Measurements from ENCODE around the gene CRIP2. TPM values are rescaled to one million over a fixed set of nuclear protein-coding genes. Genes with fewer than 3 reads are reported as not detected.
A peak's percentile ranks its signal among the peaks of the same experiment; 100 is the strongest.

CRIP2 gene, protein sequence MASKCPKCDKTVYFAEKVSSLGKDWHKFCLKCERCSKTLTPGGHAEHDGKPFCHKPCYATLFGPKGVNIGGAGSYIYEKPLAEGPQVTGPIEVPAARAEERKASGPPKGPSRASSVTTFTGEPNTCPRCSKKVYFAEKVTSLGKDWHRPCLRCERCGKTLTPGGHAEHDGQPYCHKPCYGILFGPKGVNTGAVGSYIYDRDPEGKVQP
- total RNA-seq = 10 to 100 TPM in 4 of 5 donors, 1 to 10 TPM in 1; 6.4 to 38.7 (median 19.7) TPM
- 8.6 TPM for total RNA-seq (2013)
- total RNA-seq = 0.04 to 87.5 (median 10.8) reads per million in 29 experiments

DNA sequence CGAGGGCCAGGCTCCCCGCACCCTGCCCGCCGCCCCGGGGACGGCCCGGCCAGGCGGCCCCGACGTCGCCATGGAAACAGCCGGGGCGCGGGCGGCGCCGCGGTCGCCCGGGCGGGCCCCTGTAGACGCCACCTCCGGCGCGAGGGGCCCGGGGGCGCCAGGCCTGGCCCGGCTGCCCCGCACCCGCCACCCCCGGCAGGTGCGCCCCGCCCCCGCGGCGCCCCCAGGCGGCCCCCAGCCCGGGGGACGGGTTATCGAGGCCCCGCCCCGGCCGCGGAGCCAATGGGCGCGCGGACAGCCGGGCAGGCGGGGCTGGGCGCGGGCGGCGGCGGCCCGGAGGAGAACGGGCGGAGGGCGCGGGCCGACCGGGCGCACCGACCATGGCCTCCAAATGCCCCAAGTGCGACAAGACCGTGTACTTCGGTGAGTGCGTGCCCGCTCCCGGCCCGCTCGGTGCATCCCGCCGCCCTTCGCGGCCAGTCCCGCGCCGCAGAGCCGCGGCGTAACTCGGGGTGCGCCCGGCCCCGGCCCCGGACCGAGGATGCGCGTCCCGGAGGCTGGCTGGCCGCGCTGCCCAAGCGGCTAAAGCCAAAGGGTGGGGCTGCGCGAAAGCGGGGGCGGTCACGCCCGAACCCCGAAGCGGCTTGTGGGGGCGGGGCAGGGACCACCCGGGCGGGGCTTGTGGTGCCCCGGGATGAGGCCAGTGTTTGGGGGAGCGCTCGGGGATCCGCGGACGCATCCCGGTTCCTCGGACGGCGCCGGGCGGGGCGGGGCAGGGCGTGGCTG lies at the start of gene CRIP2:
TSS of gene CRIP2 (plus strand) at position 339 of the 786 bp plus-strand sequence. CDS start at position 381, 42 bp downstream.
- Mint-ChIP-seq H3K4me1 (peaks cover 9 to 19% (median 14%) of the 10 kb centered on the region in 3 donors), H3K36me3 (no peaks in the 10 kb centered on the region), H3K9me3 (no peaks in the 10 kb centered on the region), H3K4me3 (peak within 1 kb of the TSS; percentile 64 to 75 (median 71)), H3K27ac (no peak within 1 kb of the TSS), H3K27me3 (peaks cover 0 to 3% of the 10 kb centered on the region in 2 donors)
- under 1% methylated on average over 96 of the region's 118 CpGs for WGBS (ENCODE audit: insufficient coverage)
- peak within 1 kb of the TSS; percentile 23 for H3K27ac ChIP-seq (ENCODE audit: low read length)
- ChIA-PET POLR2A (interaction anchor here in 1 of 2 donors (0.6 kb wide), 1 partner anchor 12 kb away, joined by 3 read pairs; the partner anchor contains the start of gene CRIP1), CTCF (interaction anchor here in 1 of 2 donors (0.7 kb wide), 1 partner anchor 15 kb away, joined by 3 read pairs; no protein-coding TSS in a partner anchor)
- H3K27me3 ChIP-seq (replicated peaks in 1 of 2; ENCODE audit: control insufficient read depth in 2 of 2, extremely low read depth in 1 of 2, insufficient read depth in 2 of 2, low read length in 1 of 2) = peaks cover 0 to 54% of the 10 kb centered on the region in 2 experiments
- ATAC-seq (replicated peaks in 1 of 4) (peak; percentile 25 to 43 (median 34)), DNase-seq (peak in 5 of 35 experiments; percentile 35 to 67 (median 46))
- peaks cover 24 to 66% of the 10 kb centered on the region in 2 experiments for H3K4me1 ChIP-seq (ENCODE audit: control insufficient read depth in 1 of 2, extremely low read depth in 1 of 2, insufficient read depth in 2 of 2, low read length in 2 of 2)
- peak within 1 kb of the TSS; percentile 48 to 51 for H3K4me3 ChIP-seq (ENCODE audit: control insufficient read depth in 1 of 2, extremely low read depth in 1 of 2, low read length in 1 of 2)
- H3K36me3 ChIP-seq (ENCODE audit: control insufficient read depth in 2 of 2, extremely low read depth in 1 of 2, insufficient read depth in 1 of 2, low read length in 1 of 2) = peaks cover 0 to 5% of the 10 kb centered on the region in 2 donors
- no peaks in the 10 kb centered on the region for H3K9me3 ChIP-seq

DNA sequence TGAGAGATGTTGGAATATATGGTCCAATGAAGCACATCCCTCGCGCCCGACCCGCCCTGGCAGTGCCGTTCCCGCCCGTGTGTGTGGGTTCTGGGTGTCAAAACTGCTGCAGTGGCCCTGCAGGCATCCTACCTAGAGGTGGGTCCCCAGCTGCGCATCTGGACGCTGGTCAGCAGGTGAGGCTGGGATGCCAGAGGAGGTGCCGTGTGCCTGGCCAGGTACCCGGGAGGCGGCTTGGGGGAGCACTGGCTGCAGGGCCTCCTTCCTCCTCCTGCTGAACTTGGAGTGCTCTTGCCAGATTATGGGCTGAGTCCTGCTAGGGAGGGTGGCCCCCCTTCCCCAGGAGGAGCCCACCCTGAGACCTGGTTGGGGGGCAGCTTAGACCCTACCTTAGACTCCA lies 49.8 kb upstream of the CRIP2 start:
- POLR2A ChIA-PET = no interaction called here
- Histone ChIP-seq H3K27ac (ENCODE audit: low read length) (no peak overlapping the region), H3K4me1 (ENCODE audit: control insufficient read depth in 1 of 2, extremely low read depth in 1 of 2, insufficient read depth in 2 of 2, low read length in 2 of 2) (peaks cover 5 to 35% of the 10 kb centered on the region in 2 experiments), H3K27me3 (replicated peaks in 1 of 2; ENCODE audit: control insufficient read depth in 2 of 2, extremely low read depth in 1 of 2, insufficient read depth in 2 of 2, low read length in 1 of 2) (no peaks in the 10 kb centered on the region), H3K36me3 (ENCODE audit: control insufficient read depth in 2 of 2, extremely low read depth in 1 of 2, insufficient read depth in 1 of 2, low read length in 1 of 2) (peaks cover 6 to 12% of the 10 kb centered on the region in 2 donors), H3K4me3 (ENCODE audit: control insufficient read depth in 1 of 2, extremely low read depth in 1 of 2, low read length in 1 of 2) (no peak overlapping the region), H3K9me3 (no peaks in the 10 kb centered on the region)
- Mint-ChIP-seq H3K4me3 (no peak overlapping the region), H3K27ac (no peak overlapping the region), H3K9me3 (peaks cover 0 to 5% (median 0%) of the 10 kb centered on the region in 3 donors), H3K36me3 (peaks cover 10% of the 10 kb centered on the region), H3K4me1 (peaks cover 36 to 40% (median 38%) of the 10 kb centered on the region in 3 donors), H3K27me3 (no peaks in the 10 kb centered on the region)
- ATAC-seq (replicated peaks in 1 of 4) = no peak
- 97% methylated on average over 10 of the region's 12 CpGs for WGBS (ENCODE audit: insufficient coverage)
- CTCF ChIA-PET = no interaction called here
- DNase-seq = no peak

DNA sequence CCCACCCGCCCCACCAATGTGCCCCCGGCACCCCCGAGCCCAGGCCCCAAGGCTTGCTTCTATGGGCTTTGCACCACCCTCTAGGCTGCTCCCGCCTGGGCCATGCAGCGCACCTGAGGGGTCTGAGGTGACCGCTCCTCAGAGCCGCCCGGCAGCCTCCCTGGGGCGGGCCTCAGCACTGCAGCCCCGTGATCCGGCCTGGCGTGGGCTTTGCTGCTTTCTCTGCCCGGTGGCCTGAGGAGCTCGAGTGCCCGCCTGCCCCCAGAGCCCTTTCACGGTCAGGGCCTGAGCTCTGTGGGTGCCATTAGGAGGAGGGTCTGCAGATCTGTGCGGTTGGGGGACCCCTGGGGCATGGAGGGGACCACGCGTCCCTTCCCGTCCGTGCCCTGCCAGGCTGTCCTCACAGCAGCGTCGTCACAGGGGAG lies 48.8 kb upstream of the CRIP2 start:
- CTCF ChIA-PET = no interaction called here

DNA sequence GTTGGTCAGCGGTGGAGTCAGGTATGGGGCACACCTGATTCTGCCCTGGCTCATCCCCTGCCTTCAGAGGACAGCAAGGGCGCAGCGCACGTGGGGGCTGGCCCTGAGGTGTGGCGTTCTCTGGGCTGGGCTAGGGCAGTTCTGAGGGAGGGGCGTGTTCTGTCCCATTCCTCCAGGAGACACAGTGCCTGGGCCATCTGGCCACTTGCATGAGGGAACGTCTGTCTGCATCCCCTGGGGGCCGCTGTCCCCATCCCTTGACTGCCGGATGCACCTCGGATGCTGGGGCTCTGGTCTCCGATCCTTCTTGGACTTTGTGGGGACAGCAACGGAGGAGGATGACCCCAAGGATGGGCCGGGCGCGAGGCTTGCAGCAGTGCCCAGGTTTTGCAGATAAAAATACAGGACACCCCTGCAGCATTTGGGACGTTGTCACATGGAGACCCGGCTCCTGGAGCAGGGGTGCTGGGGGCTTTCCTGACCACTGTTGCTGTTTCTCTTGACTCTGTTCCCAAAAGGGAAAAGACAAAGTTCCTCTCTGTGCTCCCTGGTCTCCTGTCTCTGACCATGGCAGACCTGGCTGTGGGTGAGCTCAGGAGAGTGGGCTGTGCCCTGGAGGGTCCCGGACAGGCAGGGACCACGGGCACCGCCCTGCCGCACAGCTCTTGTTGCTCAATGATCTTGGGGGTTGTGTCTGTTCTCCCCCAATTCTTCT lies 48.0 kb upstream of the CRIP2 start:
- H3K4me1 Mint-ChIP-seq = peaks cover 27 to 32% (median 28%) of the 10 kb centered on the region in 3 donors
- H3K9me3 Mint-ChIP-seq = peaks cover 0 to 7% (median 0%) of the 10 kb centered on the region in 3 donors
- DNase-seq = no peak
- WGBS (ENCODE audit: insufficient coverage) = 96% methylated on average over 14 of the region's 21 CpGs
- H3K27me3 Mint-ChIP-seq = no peaks in the 10 kb centered on the region
- Histone ChIP-seq H3K36me3 (ENCODE audit: control insufficient read depth in 2 of 2, extremely low read depth in 1 of 2, insufficient read depth in 1 of 2, low read length in 1 of 2) (peaks cover 11 to 12% of the 10 kb centered on the region in 2 donors), H3K27ac (ENCODE audit: low read length) (no peak overlapping the region), H3K4me3 (ENCODE audit: control insufficient read depth in 1 of 2, extremely low read depth in 1 of 2, low read length in 1 of 2) (no peak overlapping the region), H3K9me3 (no peaks in the 10 kb centered on the region), H3K4me1 (ENCODE audit: control insufficient read depth in 1 of 2, extremely low read depth in 1 of 2, insufficient read depth in 2 of 2, low read length in 2 of 2) (peaks cover 0 to 21% of the 10 kb centered on the region in 2 experiments), H3K27me3 (replicated peaks in 1 of 2; ENCODE audit: control insufficient read depth in 2 of 2, extremely low read depth in 1 of 2, insufficient read depth in 2 of 2, low read length in 1 of 2) (no peaks in the 10 kb centered on the region)
- POLR2A ChIA-PET = interaction anchor here in 1 of 2 donors (0.6 kb wide), 1 partner anchor 1526 kb away, joined by 6 read pairs; no protein-coding TSS in a partner anchor
- no peak overlapping the region for H3K27ac Mint-ChIP-seq
- H3K36me3 Mint-ChIP-seq = peaks cover 23% of the 10 kb centered on the region
- H3K4me3 Mint-ChIP-seq = no peak overlapping the region
- no peak for ATAC-seq (replicated peaks in 1 of 4)
- CTCF ChIA-PET = interaction anchor here in 1 of 2 donors (0.6 kb wide), 1 partner anchor 1787 kb away, joined by 3 read pairs; no protein-coding TSS in a partner anchor

More for the DNA sequence above, 48.8 kb upstream of the CRIP2 start:
- peaks cover 2 to 28% of the 10 kb centered on the region in 2 experiments for H3K4me1 ChIP-seq (ENCODE audit: control insufficient read depth in 1 of 2, extremely low read depth in 1 of 2, insufficient read depth in 2 of 2, low read length in 2 of 2)
- POLR2A ChIA-PET = interaction anchor here in 1 of 2 donors (0.6 kb wide), 1 partner anchor 1525 kb away, joined by 6 read pairs; no protein-coding TSS in a partner anchor
- H3K9me3 ChIP-seq = no peaks in the 10 kb centered on the region
- peaks cover 17% of the 10 kb centered on the region for H3K36me3 Mint-ChIP-seq
- peaks cover 11 to 12% of the 10 kb centered on the region in 2 donors for H3K36me3 ChIP-seq (ENCODE audit: control insufficient read depth in 2 of 2, extremely low read depth in 1 of 2, insufficient read depth in 1 of 2, low read length in 1 of 2)
- H3K27ac Mint-ChIP-seq = no peak overlapping the region
- DNase-seq = no peak
- peaks cover 35 to 39% (median 35%) of the 10 kb centered on the region in 3 donors for H3K4me1 Mint-ChIP-seq
- no peak for ATAC-seq (replicated peaks in 1 of 4)
- no peaks in the 10 kb centered on the region for H3K27me3 ChIP-seq (replicated peaks in 1 of 2; ENCODE audit: control insufficient read depth in 2 of 2, extremely low read depth in 1 of 2, insufficient read depth in 2 of 2, low read length in 1 of 2)
- no peaks in the 10 kb centered on the region for H3K27me3 Mint-ChIP-seq
- no peak overlapping the region for H3K4me3 Mint-ChIP-seq
- H3K4me3 ChIP-seq (ENCODE audit: control insufficient read depth in 1 of 2, extremely low read depth in 1 of 2, low read length in 1 of 2) = no peak overlapping the region
- H3K9me3 Mint-ChIP-seq = peaks cover 0 to 7% (median 0%) of the 10 kb centered on the region in 3 donors
- no peak overlapping the region for H3K27ac ChIP-seq (ENCODE audit: low read length)
- over 99% methylated on average over 16 of the region's 23 CpGs for WGBS (ENCODE audit: insufficient coverage)

DNA sequence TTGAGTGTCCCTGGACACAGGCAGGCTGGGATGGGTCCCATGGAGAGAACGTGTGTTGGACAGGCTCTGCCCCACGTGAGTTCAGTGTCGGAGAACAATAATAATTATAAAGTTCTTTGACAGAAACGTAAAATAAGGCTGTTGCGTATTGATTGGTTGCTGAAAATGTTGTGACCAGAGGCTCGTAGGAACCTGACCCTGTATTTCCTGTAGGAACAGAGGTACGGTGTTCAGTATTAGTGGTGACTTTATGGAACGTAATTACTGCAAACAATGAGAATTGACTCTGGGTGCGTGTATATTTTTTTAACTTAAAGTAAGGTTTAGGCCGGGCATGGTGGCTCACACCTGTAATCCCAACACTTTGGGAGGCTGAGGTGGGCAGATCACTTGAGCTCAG lies 47.2 kb upstream of the CRIP2 start:
- Mint-ChIP-seq H3K27me3 (no peaks in the 10 kb centered on the region), H3K4me1 (peaks cover 20 to 24% (median 21%) of the 10 kb centered on the region in 3 donors), H3K4me3 (no peak overlapping the region), H3K27ac (no peak overlapping the region), H3K36me3 (peaks cover 23% of the 10 kb centered on the region), H3K9me3 (peaks cover 0 to 7% (median 0%) of the 10 kb centered on the region in 3 donors)
- Histone ChIP-seq H3K4me1 (ENCODE audit: control insufficient read depth in 1 of 2, extremely low read depth in 1 of 2, insufficient read depth in 2 of 2, low read length in 2 of 2) (peaks cover 0 to 13% of the 10 kb centered on the region in 2 experiments), H3K27ac (ENCODE audit: low read length) (no peak overlapping the region), H3K36me3 (ENCODE audit: control insufficient read depth in 2 of 2, extremely low read depth in 1 of 2, insufficient read depth in 1 of 2, low read length in 1 of 2) (peaks cover 11 to 12% of the 10 kb centered on the region in 2 donors), H3K9me3 (no peaks in the 10 kb centered on the region), H3K27me3 (replicated peaks in 1 of 2; ENCODE audit: control insufficient read depth in 2 of 2, extremely low read depth in 1 of 2, insufficient read depth in 2 of 2, low read length in 1 of 2) (no peaks in the 10 kb centered on the region), H3K4me3 (ENCODE audit: control insufficient read depth in 1 of 2, extremely low read depth in 1 of 2, low read length in 1 of 2) (no peak overlapping the region)
- DNase-seq (no peak), ATAC-seq (replicated peaks in 1 of 4) (no peak)
- CTCF ChIA-PET = no interaction called here
- WGBS (ENCODE audit: insufficient coverage) = 88% methylated on average over 5 of the region's 10 CpGs
- POLR2A ChIA-PET = no interaction called here
